T-helper 1 cell treated with Interleukin-12 subunit alpha and Interleukin-12 subunit beta and Interleukin-4 antibody, amounts not matched to agents 30 μg/mL and 1 μg/mL, for 36 hours (primary cell): ENCODE results near the gene CCND1.
"Not testable (repeated sequence)": the region's sequence is repeated elsewhere in the genome, so short reads cannot be mapped to it uniquely, and the experiment has no call there.

ENCODE experiments used
- H3K27ac Mint-ChIP-seq: one replicate; pipeline ENCODE4 v1.8.0; 2021; ENCODE audit warnings: mild to moderate bottlenecking, mixed read lengths
- H3K27me3 Mint-ChIP-seq: one replicate; pipeline ENCODE4 v1.8.0; 2021; ENCODE audit warnings: low read depth, mixed read lengths
- H3K36me3 Mint-ChIP-seq: one replicate; pipeline ENCODE4 v1.8.0; 2021; ENCODE audit warnings: low read depth, mixed read lengths
- H3K4me1 Mint-ChIP-seq: one replicate; pipeline ENCODE4 v1.8.0; 2021; ENCODE audit warnings: low read depth, mixed read lengths
- H3K4me3 Mint-ChIP-seq: one replicate; pipeline ENCODE4 v1.8.0; 2021; ENCODE audit warnings: mild to moderate bottlenecking, moderate library complexity, mixed read lengths
- H3K9me3 Mint-ChIP-seq: one replicate; pipeline ENCODE4 v1.8.0; 2021; ENCODE audit warnings: mixed read lengths

The CCND1 gene

DNA sequence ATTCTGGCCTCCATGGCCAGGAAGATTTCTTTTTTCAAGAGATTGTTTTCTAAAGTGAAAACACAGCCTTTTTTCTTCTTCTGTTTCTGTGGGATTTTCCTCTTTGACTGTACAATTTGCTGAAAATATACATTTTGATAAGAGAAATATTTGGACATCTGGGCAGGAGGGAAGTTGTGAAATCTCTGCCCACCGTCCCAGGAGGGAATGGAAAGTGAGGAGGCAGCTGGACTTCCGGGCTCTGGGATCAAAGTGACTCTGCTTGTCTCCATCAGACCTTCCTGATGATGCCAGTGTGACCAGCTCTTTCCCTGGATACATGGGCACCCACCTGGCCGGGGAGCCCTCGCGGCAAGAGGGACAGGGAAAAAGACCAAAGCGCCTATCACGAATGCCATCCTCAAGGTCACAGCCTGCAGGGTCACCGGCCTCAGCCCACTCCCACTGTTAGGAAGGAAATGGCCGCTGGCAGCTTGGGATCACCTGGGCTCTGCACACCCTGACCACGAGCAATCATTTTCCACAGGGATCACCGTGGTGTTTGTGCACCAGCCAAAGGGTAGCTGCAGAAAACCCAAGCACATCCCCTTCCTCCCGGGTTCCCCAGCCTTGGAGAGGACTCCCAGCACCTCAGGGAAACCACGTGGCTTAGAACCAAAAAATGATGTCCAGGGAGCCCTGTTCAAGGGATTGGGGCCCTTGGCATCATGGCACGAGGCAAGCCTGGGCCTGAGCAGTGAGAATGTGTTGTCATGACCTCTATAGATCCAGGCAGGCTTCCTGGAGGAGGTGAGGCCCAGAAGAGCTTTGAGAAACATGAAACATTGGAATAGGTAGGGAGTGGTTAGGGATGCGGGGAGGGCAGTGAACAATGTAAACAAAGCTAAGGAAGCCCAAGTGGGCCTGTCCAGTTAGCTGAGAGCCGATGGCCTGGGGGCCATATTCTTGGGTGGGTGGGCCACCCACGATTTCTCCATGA lies 29.1 kb upstream of the CCND1 start:
- Mint-ChIP-seq H3K9me3 (no peaks in the 10 kb centered on the region), H3K27ac (no peak overlapping the region), H3K4me1 (no peaks in the 10 kb centered on the region), H3K27me3 (peaks cover 6% of the 10 kb centered on the region), H3K4me3 (no peak overlapping the region), H3K36me3 (no peaks in the 10 kb centered on the region)

DNA sequence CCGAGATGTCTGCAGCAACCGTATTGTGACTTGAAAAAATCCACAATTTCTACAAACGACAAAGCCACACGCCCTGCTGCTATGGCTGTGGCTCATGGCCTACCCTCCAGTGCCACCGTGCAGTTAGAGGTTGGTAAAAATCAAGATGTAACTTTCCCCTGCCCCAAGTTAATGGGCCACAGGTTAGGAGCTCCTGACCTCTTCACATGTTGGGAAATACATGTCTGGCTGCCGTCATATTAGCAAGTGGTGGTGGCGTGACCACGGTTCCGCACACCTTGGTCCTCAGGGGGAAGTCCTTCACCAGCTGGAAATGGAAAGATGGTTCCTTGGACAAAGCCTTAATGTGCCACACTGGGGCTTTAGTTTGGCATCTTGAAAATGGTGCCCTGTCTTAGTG lies 27.4 kb upstream of the CCND1 start:
- no peak overlapping the region for H3K27ac Mint-ChIP-seq
- no peaks in the 10 kb centered on the region for H3K27me3 Mint-ChIP-seq
- no peaks in the 10 kb centered on the region for H3K9me3 Mint-ChIP-seq
- no peak overlapping the region for H3K4me3 Mint-ChIP-seq
- H3K36me3 Mint-ChIP-seq: no peaks in the 10 kb centered on the region
- no peaks in the 10 kb centered on the region for H3K4me1 Mint-ChIP-seq

DNA sequence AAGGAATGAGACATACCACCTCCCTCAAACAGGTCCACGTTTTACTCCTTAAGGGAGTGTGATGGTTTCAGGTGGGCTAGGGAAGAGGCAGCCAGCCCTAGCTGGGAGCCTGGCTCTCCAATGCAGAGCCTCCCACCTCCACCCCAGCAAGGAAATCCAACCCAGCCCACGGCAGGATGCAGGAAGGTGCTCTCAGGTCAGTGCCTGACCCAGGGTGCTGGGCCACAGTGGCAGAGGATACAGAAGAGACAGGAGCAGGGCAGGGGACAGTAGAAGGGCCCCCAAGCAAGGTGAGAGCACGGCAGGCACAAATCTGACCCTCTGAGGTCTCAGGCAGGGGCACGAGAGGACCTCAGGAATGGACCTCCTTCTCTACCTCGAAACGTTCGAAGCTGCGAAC lies 26.9 kb upstream of the CCND1 start:
- Mint-ChIP-seq H3K27ac (no peak overlapping the region), H3K36me3 (no peaks in the 10 kb centered on the region), H3K9me3 (no peaks in the 10 kb centered on the region), H3K27me3 (no peaks in the 10 kb centered on the region), H3K4me3 (no peak overlapping the region), H3K4me1 (no peaks in the 10 kb centered on the region)

- no peaks in the 10 kb centered on the region for H3K9me3 Mint-ChIP-seq
- no peaks in the 10 kb centered on the region for H3K27me3 Mint-ChIP-seq
- no peak overlapping the region for H3K4me3 Mint-ChIP-seq
- no peaks in the 10 kb centered on the region for H3K36me3 Mint-ChIP-seq
- H3K4me1 Mint-ChIP-seq: no peaks in the 10 kb centered on the region
- no peak overlapping the region for H3K27ac Mint-ChIP-seq
These were observed 25.2 kb upstream of the CCND1 start for GRCh38 chr11:69615545-69616278.

- H3K9me3 Mint-ChIP-seq: no peaks in the 10 kb centered on the region
- H3K27ac Mint-ChIP-seq: no peak overlapping the region
These were observed 23.7 kb upstream of the CCND1 start for GRCh38 chr11:69617220-69617619.

GRCh38 chr11:69617682-69618081 lies 23.3 kb upstream of the CCND1 start:
- Mint-ChIP-seq H3K9me3 (no peaks in the 10 kb centered on the region), H3K36me3 (no peaks in the 10 kb centered on the region), H3K27ac (no peak overlapping the region), H3K4me1 (no peaks in the 10 kb centered on the region), H3K4me3 (no peak overlapping the region), H3K27me3 (no peaks in the 10 kb centered on the region)

More at GRCh38 chr11:69617220-69617619, 23.7 kb upstream of the CCND1 start:
- Mint-ChIP-seq H3K27me3 (no peaks in the 10 kb centered on the region), H3K4me1 (no peaks in the 10 kb centered on the region), H3K36me3 (no peaks in the 10 kb centered on the region), H3K4me3 (no peak overlapping the region)

- Mint-ChIP-seq H3K4me3 (no peak overlapping the region), H3K27ac (no peak overlapping the region), H3K27me3 (no peaks in the 10 kb centered on the region), H3K36me3 (no peaks in the 10 kb centered on the region), H3K4me1 (no peaks in the 10 kb centered on the region), H3K9me3 (no peaks in the 10 kb centered on the region)
These were observed 22.7 kb upstream of the CCND1 start for GRCh38 chr11:69618237-69618636.

DNA sequence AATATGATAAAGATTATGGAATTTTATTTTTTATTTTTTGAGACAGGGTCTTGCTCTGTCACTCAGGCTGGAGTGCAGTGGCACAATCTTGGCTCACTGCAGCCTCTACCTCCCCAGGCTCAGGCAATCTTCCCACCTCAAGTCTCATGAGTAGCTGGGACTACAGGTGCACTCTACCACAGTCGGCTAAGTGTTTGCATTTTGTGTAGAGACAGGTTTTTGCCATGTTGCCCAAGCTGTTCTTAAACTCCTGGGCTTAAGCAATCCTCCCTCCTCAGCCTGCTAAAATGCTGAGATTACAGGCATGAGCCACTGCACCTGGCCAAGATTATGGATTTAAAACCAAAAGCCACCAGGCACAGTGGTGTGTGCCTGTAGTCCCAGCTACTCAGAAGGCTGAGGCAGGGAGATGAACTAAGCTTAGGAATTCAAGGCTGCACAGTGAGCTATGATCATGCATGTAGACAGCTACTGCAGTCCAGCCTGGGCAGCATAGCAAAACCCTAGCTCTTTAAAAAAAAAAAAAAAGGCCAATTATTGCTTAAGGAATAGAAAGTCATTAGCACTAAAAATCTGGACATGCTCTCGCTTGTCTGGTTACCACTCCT lies 20.2 kb upstream of the CCND1 start:
- Mint-ChIP-seq H3K27ac (no peak overlapping the region), H3K27me3 (peaks cover 8% of the 10 kb centered on the region), H3K4me1 (no peaks in the 10 kb centered on the region), H3K36me3 (no peaks in the 10 kb centered on the region), H3K9me3 (no peaks in the 10 kb centered on the region), H3K4me3 (no peak overlapping the region)

DNA sequence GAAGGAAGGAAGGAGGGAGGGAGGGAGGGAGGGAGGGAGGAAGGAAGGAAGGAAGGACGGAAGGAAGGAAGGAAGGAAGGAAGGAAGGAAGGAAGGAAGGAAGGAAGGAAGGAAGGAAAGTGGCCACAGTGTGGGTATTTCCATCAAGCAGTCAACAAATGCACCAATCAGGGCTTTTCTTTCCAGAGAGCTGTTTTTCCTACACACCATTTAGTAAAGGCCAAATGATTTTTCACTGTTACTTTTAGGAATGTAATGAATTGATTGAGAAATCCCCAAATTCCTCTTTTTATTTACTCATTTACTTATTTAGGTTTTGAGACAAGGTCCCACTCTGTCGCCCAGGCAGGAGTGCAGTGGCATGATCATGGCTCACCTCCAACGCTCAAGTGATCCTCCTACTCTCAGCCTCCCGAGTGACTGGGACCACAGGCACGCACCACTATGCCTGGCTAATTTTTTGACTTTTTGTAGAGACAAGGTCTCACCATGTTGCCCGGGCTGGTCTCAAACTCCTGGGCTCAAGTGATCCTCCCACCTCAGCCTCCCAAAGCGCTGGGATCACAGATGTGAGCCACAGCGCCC lies 18.8 kb upstream of the CCND1 start:
- not testable (repeated sequence) for H3K4me1 Mint-ChIP-seq, H3K9me3 Mint-ChIP-seq, H3K4me3 Mint-ChIP-seq, H3K27ac Mint-ChIP-seq, H3K36me3 Mint-ChIP-seq
- peaks cover 11% of the 10 kb centered on the region for H3K27me3 Mint-ChIP-seq

GRCh38 chr11:69624293-69624692 lies 16.7 kb upstream of the CCND1 start:
- Mint-ChIP-seq H3K36me3 (no peaks in the 10 kb centered on the region), H3K4me1 (no peaks in the 10 kb centered on the region), H3K27me3 (peaks cover 11% of the 10 kb centered on the region), H3K27ac (no peak overlapping the region), H3K4me3 (no peak overlapping the region), H3K9me3 (peaks cover under 1% of the 10 kb centered on the region)

DNA sequence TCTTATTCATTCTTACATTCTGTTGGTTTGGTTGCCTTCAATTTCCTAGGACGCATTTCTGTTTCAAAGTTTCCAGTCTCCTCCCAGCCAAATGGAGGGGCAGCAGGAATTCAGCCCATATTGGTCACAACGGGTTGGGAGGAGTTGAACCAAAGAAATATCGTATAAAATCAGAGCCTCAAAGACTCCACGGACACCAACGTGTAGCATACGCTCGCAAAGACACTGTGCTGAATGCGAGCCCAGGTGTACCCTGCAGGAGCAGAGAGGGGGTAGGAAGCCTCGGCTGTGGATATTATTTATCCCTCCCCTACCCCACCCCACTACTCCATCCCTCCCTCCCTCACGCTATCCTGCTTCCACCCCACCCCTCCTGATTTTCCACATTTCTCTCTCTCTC lies 15.5 kb upstream of the CCND1 start:
- H3K36me3 Mint-ChIP-seq: no peaks in the 10 kb centered on the region
- no peak overlapping the region for H3K27ac Mint-ChIP-seq
- H3K4me3 Mint-ChIP-seq: no peak overlapping the region
- peaks cover 9% of the 10 kb centered on the region for H3K9me3 Mint-ChIP-seq
- no peaks in the 10 kb centered on the region for H3K4me1 Mint-ChIP-seq
- peaks cover 11% of the 10 kb centered on the region for H3K27me3 Mint-ChIP-seq

DNA sequence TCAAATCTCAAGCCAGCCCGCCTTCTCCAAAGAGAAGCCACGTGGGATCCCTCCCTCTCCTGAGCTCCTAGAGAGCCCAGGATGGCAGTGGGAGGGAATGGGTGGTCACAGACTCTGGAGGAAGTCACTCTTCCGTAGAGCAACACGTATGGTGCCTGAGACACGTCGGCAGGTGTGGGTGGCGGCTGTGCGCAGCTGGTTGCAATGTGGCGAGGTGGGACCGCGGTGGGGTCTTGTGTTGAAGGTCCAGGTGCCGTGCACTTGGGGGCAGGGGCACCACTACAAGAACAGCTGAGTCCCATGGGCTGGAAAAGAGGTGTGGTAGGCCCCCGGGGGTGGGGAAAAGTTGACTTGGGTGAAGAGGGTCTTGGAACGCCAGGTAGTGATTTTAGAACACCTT lies 13.4 kb upstream of the CCND1 start:
- Mint-ChIP-seq H3K9me3 (peaks cover 9% of the 10 kb centered on the region), H3K27me3 (peaks cover 23% of the 10 kb centered on the region), H3K27ac (no peak overlapping the region), H3K36me3 (no peaks in the 10 kb centered on the region), H3K4me3 (no peak overlapping the region), H3K4me1 (no peaks in the 10 kb centered on the region)

DNA sequence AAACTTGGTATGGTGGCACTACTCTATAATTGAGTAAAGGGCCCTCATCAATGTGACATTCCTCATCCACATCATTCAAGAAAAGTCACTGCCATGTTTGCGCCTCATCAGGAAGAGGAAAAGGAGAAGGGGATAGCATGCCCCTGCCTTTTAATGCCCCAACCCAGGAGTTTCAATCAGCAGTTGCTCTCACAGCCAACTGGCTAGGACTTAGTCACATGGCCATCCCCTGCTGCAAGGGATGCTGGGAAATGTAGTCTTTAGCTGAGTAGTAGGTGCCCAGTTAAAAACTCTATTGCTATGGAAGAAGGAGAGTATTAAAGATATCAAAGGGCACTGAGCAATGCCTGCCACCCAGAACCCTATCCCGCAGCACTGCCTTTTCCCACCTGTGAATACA lies 10.9 kb upstream of the CCND1 start:
- Mint-ChIP-seq H3K4me1 (no peaks in the 10 kb centered on the region), H3K9me3 (peaks cover 9% of the 10 kb centered on the region), H3K27ac (no peak overlapping the region), H3K27me3 (peaks cover 31% of the 10 kb centered on the region), H3K36me3 (no peaks in the 10 kb centered on the region), H3K4me3 (no peak overlapping the region)

DNA sequence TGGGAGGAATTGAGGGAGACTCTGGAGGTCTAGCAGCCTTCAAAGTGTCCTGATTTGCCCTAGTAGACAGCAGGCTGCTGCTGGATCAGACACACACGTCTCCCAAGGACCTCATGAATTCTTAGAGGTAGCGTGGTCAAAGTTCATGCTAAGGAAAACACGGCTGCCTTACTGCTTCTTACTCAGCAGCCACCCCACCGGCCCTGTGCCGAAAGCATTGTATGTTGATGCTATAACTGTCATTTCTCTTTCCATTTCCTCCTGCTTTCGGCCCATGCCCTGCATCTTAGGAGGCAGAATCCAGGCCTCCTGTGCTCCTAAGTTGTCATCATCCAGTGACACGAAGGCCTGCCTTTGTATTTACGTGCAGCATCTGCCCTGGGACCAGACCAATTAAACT lies 10.5 kb upstream of the CCND1 start:
- peaks cover 9% of the 10 kb centered on the region for H3K9me3 Mint-ChIP-seq
- no peak overlapping the region for H3K4me3 Mint-ChIP-seq
- H3K36me3 Mint-ChIP-seq: no peaks in the 10 kb centered on the region
- H3K4me1 Mint-ChIP-seq: no peaks in the 10 kb centered on the region
- H3K27me3 Mint-ChIP-seq: peaks cover 32% of the 10 kb centered on the region
- no peak overlapping the region for H3K27ac Mint-ChIP-seq
